Adrenal gland (tissue), 5 donors: Measurements from ENCODE around the gene ATP8B1.

Source experiments
- CTCF ChIP-seq, 6 experiments: fragments of 450-650 bp in 4 of 6; fragments of 200-600 bp in 2 of 6; sonication (generic) in 1 of 6; IDR thresholded peaks; 1 replicate in 5 of 6; 2 replicates in 1 of 6; pipeline versions ENCODE4 v1.5.1 to v1.8.0; 2016 to 2021; ENCODE audit warnings: antibody characterized with exemption in 6 of 6, mild to moderate bottlenecking in 2 of 6, moderate library complexity in 1 of 6
- POLR2A ChIP-seq, 2 donors: fragments of 450-650 bp; IDR thresholded peaks; one replicate each; pipeline ENCODE4 v1.6.1; 2017; ENCODE audit warnings: antibody characterized with exemption in 2 of 2, mild to moderate bottlenecking in 2 of 2, moderate library complexity in 1 of 2
- donor health status: DM: no; HTN: no; CAD: no.

- TF ChIP-seq CTCF (IDR thresholded peaks at IDR 0.05) = no peak
- no peak for TF ChIP-seq POLR2A (IDR thresholded peaks at IDR 0.05)
Observed at GRCh38 chr18:57802213-57803102, 657 bp downstream of the ATP8B1 start.
